GM12878 (cell line): ENCODE data around the gene SCAMP5. TPM values are rescaled to one million over a fixed set of nuclear protein-coding genes. Genes with fewer than 3 reads are reported as not detected.

ENCODE experiments used
- ATAC-seq: fragments of 200-7000 bp; cut with Tn5 transposase; 3 replicates; pipeline ENCODE4 v1.9.1; 2020; ENCODE audit warnings: mild to moderate bottlenecking, moderate library complexity
- BruUV-seq: library from RNA; stranded (reverse); fragments of 400-500 nt; replicated peaks from 2 replicates; lab custom pipeline; 2021; lab: Mats Ljungman, UMichigan
- CTCF ChIA-PET: fragments of 300-600 bp; sonication (Branson Sonifier 250); formaldehyde crosslinking; extraction: SDS; loops from one replicate; lab custom pipeline; 2021; ENCODE audit warnings: inconsistent platforms; lab: Yijun Ruan, JAX
- POLR2A ChIA-PET: fragments of 350-600 bp; formaldehyde crosslinking; extraction: SDS; loops from one replicate; lab custom pipeline; 2021; ENCODE audit warnings: inconsistent platforms; lab: Charles Lee
- RAD21 ChIA-PET: fragments of 300-600 bp; sonication (Branson Sonifier 250); formaldehyde crosslinking; loops from one replicate; lab custom pipeline; 2023; ENCODE audit warnings: antibody characterized with exemption; ENCODE audit not compliant: unreplicated experiment; lab: Charles Lee
- SMC1A ChIA-PET: fragments of 300-600 bp; sonication (Branson Sonifier 250); formaldehyde crosslinking; loops from one replicate; lab custom pipeline; 2023; ENCODE audit not compliant: unreplicated experiment, uncharacterized antibody; lab: Charles Lee
- DNase-seq: peaks from one replicate; pipeline ENCODE4 v3.0.0-alpha.2; 2011; ENCODE audit warnings: low read depth, low spot score
- FAIRE-seq: peaks from 3 replicates; lab custom pipeline; 2011; peaks lifted over from hg19 to GRCh38; lab: Jason Lieb, UNC
- H2AFZ ChIP-seq: 2 replicates; pipeline ENCODE4 v1.6.0; 2011; ENCODE audit warnings: low read depth, low read length, control low read depth; ENCODE audit not compliant: control insufficient read depth
- H3K27ac ChIP-seq: 2 replicates; pipeline ENCODE4 v1.5.1; 2011; ENCODE audit warnings: control low read depth; ENCODE audit not compliant: control insufficient read depth, insufficient read depth
- H3K27me3 ChIP-seq, 2 experiments: replicated peaks in 1 of 2; 2 replicates each; pipeline versions ENCODE4 v1.6.0 to v1.6.1; 2011; ENCODE audit warnings: low read length in 1 of 2; ENCODE audit not compliant: control insufficient read depth in 2 of 2, insufficient read depth in 2 of 2
- H3K36me3 ChIP-seq, 2 experiments: 2 replicates each; pipeline ENCODE4 v1.5.1; 2011; ENCODE audit warnings: low read length in 1 of 2; ENCODE audit not compliant: control insufficient read depth in 2 of 2, insufficient read depth in 2 of 2
- H3K4me1 ChIP-seq: 2 replicates; pipeline ENCODE4 v1.6.1; 2011; ENCODE audit warnings: mild to moderate bottlenecking, low read length, moderate library complexity, mixed read lengths; ENCODE audit not compliant: control insufficient read depth, insufficient read depth
- H3K4me2 ChIP-seq: 2 replicates; pipeline ENCODE4 v1.6.0; 2011; ENCODE audit warnings: control low read depth; ENCODE audit not compliant: control insufficient read depth, insufficient read depth
- H3K4me3 ChIP-seq: fragments of 200-600 bp; sonication (generic); 2 replicates; pipeline ENCODE4 v1.5.1; 2016
- H3K79me2 ChIP-seq: 2 replicates; pipeline ENCODE4 v1.6.0; 2011; ENCODE audit warnings: low read length; ENCODE audit not compliant: control insufficient read depth, insufficient read depth
- H3K9ac ChIP-seq: 2 replicates; pipeline ENCODE4 v1.8.0; 2011; ENCODE audit warnings: low read length, control low read depth, mixed read lengths; ENCODE audit not compliant: control insufficient read depth, insufficient read depth
- H3K9me3 ChIP-seq: replicated peaks from 3 replicates; pipeline ENCODE4 v1.5.1; 2011; ENCODE audit warnings: mild to moderate bottlenecking, low read length; ENCODE audit not compliant: control insufficient read depth, insufficient read depth
- H4K20me1 ChIP-seq: 2 replicates; pipeline ENCODE4 v1.6.0; 2011; ENCODE audit not compliant: control insufficient read depth, insufficient read depth
- KLF5 ChIP-seq: fragments of 450-650 bp; IDR thresholded peaks from 2 replicates; pipeline ENCODE4 v1.6.1; 2014; ENCODE audit warnings: mild to moderate bottlenecking; ENCODE audit not compliant: partially characterized antibody
- MAX ChIP-seq: IDR thresholded peaks from 2 replicates; pipeline ENCODE4 v1.6.1; 2012; ENCODE audit warnings: low read depth, low read length, improper control_type of control experiment
- POLR2A ChIP-seq: IDR thresholded peaks from 2 replicates; pipeline ENCODE4 v1.6.1; 2011; ENCODE audit warnings: low read depth, mild to moderate bottlenecking, low read length
- RFX5 ChIP-seq: IDR thresholded peaks from 2 replicates; pipeline ENCODE4 v1.6.1; 2011; ENCODE audit warnings: low read depth, low read length, improper control_type of control experiment
- SP1 ChIP-seq: IDR thresholded peaks from one replicate; pipeline ENCODE4 v1.6.1; 2011; ENCODE audit warnings: low read depth, low read length
- SUPT20H ChIP-seq: IDR thresholded peaks from 2 replicates; pipeline ENCODE4 v1.6.1; 2011; ENCODE audit warnings: low read depth, mild to moderate bottlenecking, low read length, moderate library complexity, borderline replicate concordance; ENCODE audit not compliant: control insufficient read depth
- SUZ12 ChIP-seq: fragments of 200-600 bp; sonication (generic); IDR thresholded peaks from one replicate; pipeline ENCODE4 v1.6.1; 2018; ENCODE audit warnings: antibody characterized with exemption, mild to moderate bottlenecking; ENCODE audit not compliant: unreplicated experiment
- WGBS: methylation state at CpG from one replicate; pipeline ENCODE4 v1.1.6; 2016; ENCODE audit warnings: low lambda C conversion rate; ENCODE audit not compliant: insufficient replicate concordance, insufficient coverage; ENCODE audit errors: missing lambda C conversion rate; 5-methylcytosine and 5-hydroxymethylcytosine counted together
- in situ Hi-C: fragments of 300-500 bp; cut with MboI; formaldehyde crosslinking; loops from 9 replicates; pipeline ENCODE4 v1.14.3; 2018; ENCODE audit warnings: mixed read lengths
- intact Hi-C: fragments of 100-400 bp; cut with micrococcal nuclease; formaldehyde crosslinking; loops from one replicate; pipeline ENCODE4 v1.14.2; 2022; ENCODE audit not compliant: unreplicated experiment
- polyA plus RNA-seq, 11 experiments: library from polyadenylated mRNA; depleted of rRNA in 4 of 11; unstranded in 6 of 11; stranded (reverse) in 5 of 11; fragments of >200 nt; fragmentation: Nextera tagmentation in 4 of 11; fragmentation: Illumina TruSeq in 1 of 11; extraction: Ambion mirVana in 4 of 11; extraction: Trizol in 1 of 11; gene quantifications; 1 replicate in 1 of 11; 2 replicates in 10 of 11; pipeline versions ENCODE4 v1.2.1 to v1.2.3, GENCODE V29; 2011 to 2016; ENCODE audit warnings: inconsistent platforms in 2 of 11, missing spikeins in 2 of 11, low read depth in 1 of 11
- total RNA-seq, 4 experiments: library from RNA; depleted of rRNA in 3 of 4; stranded (reverse); fragments of >200 nt in 3 of 4; fragmentation: Illumina TruSeq in 1 of 4; extraction: Trizol in 1 of 4; gene quantifications; 2 replicates each; pipeline versions ENCODE4 v1.2.1 to v1.2.3, GENCODE V29; 2013 to 2021

Gene SCAMP5
- total and polyA plus RNA-seq, 10 of the 15 experiments (the other 5 are each of a cell fraction or from before 2014, with no cell fraction given): 1.6 to 41.6 (median 16.9) TPM

- Histone ChIP-seq H3K27ac (peak overlapping the region; percentile 100; the same call in 1 of the 2 replicates), H2AFZ (no peak overlapping the region), H3K9me3 (no peaks in the 10 kb centered on the region), H3K9ac (no peak overlapping the region), H3K4me2 (no peak overlapping the region; the same call in 1 of the 2 replicates), H4K20me1 (no peaks in the 10 kb centered on the region), H3K36me3 (peaks cover 9 to 16% of the 10 kb centered on the region in 2 experiments), H3K79me2 (peaks cover 35% of the 10 kb centered on the region), H3K4me3 (no peak overlapping the region), H3K4me1 (peaks cover 46% of the 10 kb centered on the region), H3K27me3 (no peaks in the 10 kb centered on the region)
- BruUV-seq: no TSS peak
- ChIA-PET RAD21 (interaction anchor here (1.2 to 1.5 kb wide), 2 partner anchors 9 to 154 kb away, joined by 3 read pairs; no protein-coding TSS in a partner anchor), SMC1A (no interaction called here), POLR2A (interaction anchor here (1.0 to 1.3 kb wide), 2 partner anchors 10 to 46 kb away, joined by 3 read pairs; no protein-coding TSS in a partner anchor), CTCF (interaction anchor here (0.7 to 2.4 kb wide), 4 partner anchors 9 to 155 kb away, joined by 3 to 9 read pairs (median 6); no protein-coding TSS in a partner anchor)
- TF ChIP-seq SUZ12 (no peak), POLR2A (peak; percentile 25; the same call in 1 of the 2 replicates)
- DNase-seq: no peak
- FAIRE-seq: no peak
- 97% methylated on average over 11 of the region's 11 CpGs for WGBS
- ATAC-seq: no peak
- intact Hi-C loops: no loop called here
- in situ Hi-C loops: no loop called here
Measured at GRCh38 chr15:75049392-75049791, 54.0 kb downstream of the SCAMP5 start.

DNA sequence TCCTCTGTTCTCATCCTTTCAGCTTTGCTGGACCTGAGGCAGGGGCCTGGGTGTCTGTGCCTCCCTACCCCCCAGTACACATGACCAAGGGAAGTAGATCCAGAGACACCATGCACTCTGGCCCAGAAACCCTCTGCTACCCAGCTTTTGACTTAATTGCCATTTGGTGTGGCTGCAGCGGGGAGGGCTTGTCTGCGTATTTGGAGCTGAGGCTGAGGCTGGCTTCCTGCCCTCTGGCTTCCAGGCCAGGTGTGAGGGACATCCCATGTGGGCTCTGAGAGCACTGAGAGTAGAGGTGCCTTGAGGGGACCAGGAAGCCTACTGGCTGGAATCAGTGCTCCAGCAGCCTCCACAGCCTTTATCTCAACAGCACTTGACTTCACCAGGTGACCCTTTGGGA, 54.9 kb downstream of the SCAMP5 start:
- 100% methylated on average over 2 of the region's 2 CpGs for WGBS

More for the DNA sequence above, 54.9 kb downstream of the SCAMP5 start:
- H3K27me3 ChIP-seq: no peaks in the 10 kb centered on the region
- SMC1A ChIA-PET: no interaction called here
- no peak overlapping the region for H2AFZ ChIP-seq
- BruUV-seq: no TSS peak
- H3K79me2 ChIP-seq: peaks cover 26% of the 10 kb centered on the region
- ATAC-seq (no peak), DNase-seq (no peak), FAIRE-seq (no peak)
- H3K27ac ChIP-seq: no peak overlapping the region
- TF ChIP-seq RFX5 (no peak), KLF5 (no peak), SP1 (no peak), SUZ12 (no peak), MAX (no peak), SUPT20H (no peak)
- H3K4me2 ChIP-seq: no peak overlapping the region
- in situ Hi-C loops: no loop called here
- peaks cover 11 to 15% of the 10 kb centered on the region in 2 experiments for H3K36me3 ChIP-seq
- CTCF ChIA-PET: interaction anchor here (0.7 to 2.4 kb wide), 3 partner anchors 11 to 154 kb away, joined by 3 to 9 read pairs (median 6); no protein-coding TSS in a partner anchor
- peaks cover 37% of the 10 kb centered on the region for H3K4me1 ChIP-seq
- H4K20me1 ChIP-seq: no peaks in the 10 kb centered on the region
- RAD21 ChIA-PET: interaction anchor here (0.6 to 1.5 kb wide), 3 partner anchors 8 to 154 kb away, joined by 3 to 4 read pairs (median 3); no protein-coding TSS in a partner anchor
- H3K9me3 ChIP-seq: no peaks in the 10 kb centered on the region
- POLR2A ChIA-PET: interaction anchor here (1.0 kb wide), 1 partner anchor 9 kb away, joined by 3 read pairs; no protein-coding TSS in a partner anchor
- H3K9ac ChIP-seq: no peak overlapping the region
- H3K4me3 ChIP-seq: no peak overlapping the region
- intact Hi-C loops: no loop called here
